SK-N-MC (cell line): ENCODE data around the gene ADGRL1.

Source experiments
- DNase-seq: peaks from one replicate; pipeline ENCODE4 v3.0.0-alpha.2; 2011; ENCODE audit warnings: low read depth, low spot score
- H3K27ac ChIP-seq: fragments of 200-600 bp; sonication (generic); 2 replicates; pipeline ENCODE4 v1.5.1; 2016; ENCODE audit warnings: mixed run types
- H3K36me3 ChIP-seq: fragments of 200-600 bp; sonication (generic); 2 replicates; pipeline ENCODE4 v1.6.1; 2017; ENCODE audit warnings: antibody characterized with exemption, low read length, mixed read lengths; ENCODE audit not compliant: insufficient read depth
- H3K4me3 ChIP-seq: fragments of 200-600 bp; sonication (generic); 2 replicates; pipeline ENCODE4 v1.5.1; 2016
- H3K9ac ChIP-seq: fragments of 200-600 bp; sonication (generic); 2 replicates; pipeline ENCODE4 v1.8.0; 2017; ENCODE audit warnings: mixed run types, mixed read lengths; ENCODE audit not compliant: insufficient read length
- H3K9me3 ChIP-seq: fragments of 200-600 bp; sonication (generic); 2 replicates; pipeline ENCODE4 v1.6.1; 2017; ENCODE audit warnings: low read depth, mild to moderate bottlenecking, antibody characterized with exemption, low read length, moderate library complexity, mixed read lengths
- EZH2 ChIP-seq: fragments of 200-600 bp; sonication (generic); IDR thresholded peaks from one replicate; pipeline ENCODE4 v1.6.1; 2017; ENCODE audit warnings: antibody characterized with exemption
- FOXP2 ChIP-seq: optimal IDR thresholded peaks from 2 replicates; pipeline ENCODE3; 2011; ENCODE audit warnings: mild to moderate bottlenecking, moderate library complexity; ENCODE audit not compliant: insufficient read depth; ENCODE audit errors: extremely low read length, control extremely low read depth
- POLR2AphosphoS5 ChIP-seq: IDR thresholded peaks from 2 replicates; pipeline ENCODE4 v1.6.1; 2012; ENCODE audit warnings: mild to moderate bottlenecking, low read depth, low read length, borderline replicate concordance

Gene ADGRL1

GRCh38 chr19:14114439-14114838 lies 91.5 kb downstream of the ADGRL1 start:
- Histone ChIP-seq H3K36me3 (no peaks in the 10 kb centered on the region), H3K4me3 (no peak overlapping the region), H3K27ac (no peak overlapping the region), H3K9ac (no peak overlapping the region), H3K9me3 (no peaks in the 10 kb centered on the region)
- TF ChIP-seq EZH2 = no peak
- TF ChIP-seq FOXP2 = no peak
- DNase-seq = no peak

GRCh38 chr19:14113762-14114414 lies 92.1 kb downstream of the ADGRL1 start:
- no peak for DNase-seq
- Histone ChIP-seq H3K9ac (no peak overlapping the region), H3K36me3 (no peaks in the 10 kb centered on the region), H3K27ac (no peak overlapping the region), H3K4me3 (no peak overlapping the region), H3K9me3 (no peaks in the 10 kb centered on the region)
- TF ChIP-seq EZH2 (no peak), FOXP2 (no peak), POLR2AphosphoS5 (no peak)

- Histone ChIP-seq H3K4me3 (no peak overlapping the region), H3K36me3 (no peaks in the 10 kb centered on the region), H3K27ac (no peak overlapping the region), H3K9ac (no peak overlapping the region), H3K9me3 (no peaks in the 10 kb centered on the region)
- no peak for DNase-seq
- TF ChIP-seq EZH2 = no peak
- TF ChIP-seq POLR2AphosphoS5 = no peak
- TF ChIP-seq FOXP2 = no peak
Measured at GRCh38 chr19:14112809-14113385, 93.1 kb downstream of the ADGRL1 start.

GRCh38 chr19:14112051-14112808 lies 93.7 kb downstream of the ADGRL1 start:
- no peak for DNase-seq
- Histone ChIP-seq H3K4me3 (no peak overlapping the region), H3K9me3 (no peaks in the 10 kb centered on the region), H3K9ac (no peak overlapping the region), H3K27ac (no peak overlapping the region), H3K36me3 (no peaks in the 10 kb centered on the region)
- TF ChIP-seq FOXP2 = no peak
- no peak for TF ChIP-seq POLR2AphosphoS5
- TF ChIP-seq EZH2 = no peak

GRCh38 chr19:14111486-14111885 lies 94.5 kb downstream of the ADGRL1 start:
- no peak overlapping the region for H3K9ac ChIP-seq
- TF ChIP-seq EZH2 (no peak), POLR2AphosphoS5 (no peak), FOXP2 (no peak)
- DNase-seq = no peak
- H3K27ac ChIP-seq = no peak overlapping the region
- H3K9me3 ChIP-seq = no peaks in the 10 kb centered on the region
- no peaks in the 10 kb centered on the region for H3K36me3 ChIP-seq
- no peak overlapping the region for H3K4me3 ChIP-seq

GRCh38 chr19:14110650-14111049 lies 95.3 kb downstream of the ADGRL1 start:
- no peak for TF ChIP-seq POLR2AphosphoS5
- no peak for TF ChIP-seq EZH2
- TF ChIP-seq FOXP2 = no peak

GRCh38 chr19:14107581-14108461 lies 98.1 kb downstream of the ADGRL1 start:
- no peaks in the 10 kb centered on the region for H3K36me3 ChIP-seq

More at GRCh38 chr19:14110650-14111049, 95.3 kb downstream of the ADGRL1 start:
- no peak overlapping the region for H3K27ac ChIP-seq
- H3K9me3 ChIP-seq = no peaks in the 10 kb centered on the region
- H3K9ac ChIP-seq = no peak overlapping the region
- DNase-seq = no peak
- H3K36me3 ChIP-seq = no peaks in the 10 kb centered on the region
- no peak overlapping the region for H3K4me3 ChIP-seq

GRCh38 chr19:14106840-14107239 lies 99.1 kb downstream of the ADGRL1 start:
- H3K9me3 ChIP-seq = no peaks in the 10 kb centered on the region
- H3K4me3 ChIP-seq = no peak overlapping the region
- H3K27ac ChIP-seq = no peak overlapping the region
- no peak for TF ChIP-seq POLR2AphosphoS5
- no peak overlapping the region for H3K9ac ChIP-seq
- H3K36me3 ChIP-seq = peaks cover 4% of the 10 kb centered on the region; the same call in 1 of the 2 replicates
- DNase-seq = no peak

More at GRCh38 chr19:14107581-14108461, 98.1 kb downstream of the ADGRL1 start:
- H3K4me3 ChIP-seq = no peak overlapping the region
- H3K27ac ChIP-seq = no peak overlapping the region
- TF ChIP-seq EZH2 = no peak
- no peak for TF ChIP-seq FOXP2
- TF ChIP-seq POLR2AphosphoS5 = no peak
- no peak overlapping the region for H3K9ac ChIP-seq
- no peaks in the 10 kb centered on the region for H3K9me3 ChIP-seq
- DNase-seq = no peak
